Activated T-cell treated with anti-CD3 and anti-CD28 coated beads for 48 hours (primary cell): Measurements from ENCODE around the gene CXCL6.

Experiments used
- DNase-seq: peaks from one replicate; pipeline ENCODE4 v3.0.0-alpha.2; 2020; ENCODE audit warnings: low read depth

CXCL6 gene

DNA sequence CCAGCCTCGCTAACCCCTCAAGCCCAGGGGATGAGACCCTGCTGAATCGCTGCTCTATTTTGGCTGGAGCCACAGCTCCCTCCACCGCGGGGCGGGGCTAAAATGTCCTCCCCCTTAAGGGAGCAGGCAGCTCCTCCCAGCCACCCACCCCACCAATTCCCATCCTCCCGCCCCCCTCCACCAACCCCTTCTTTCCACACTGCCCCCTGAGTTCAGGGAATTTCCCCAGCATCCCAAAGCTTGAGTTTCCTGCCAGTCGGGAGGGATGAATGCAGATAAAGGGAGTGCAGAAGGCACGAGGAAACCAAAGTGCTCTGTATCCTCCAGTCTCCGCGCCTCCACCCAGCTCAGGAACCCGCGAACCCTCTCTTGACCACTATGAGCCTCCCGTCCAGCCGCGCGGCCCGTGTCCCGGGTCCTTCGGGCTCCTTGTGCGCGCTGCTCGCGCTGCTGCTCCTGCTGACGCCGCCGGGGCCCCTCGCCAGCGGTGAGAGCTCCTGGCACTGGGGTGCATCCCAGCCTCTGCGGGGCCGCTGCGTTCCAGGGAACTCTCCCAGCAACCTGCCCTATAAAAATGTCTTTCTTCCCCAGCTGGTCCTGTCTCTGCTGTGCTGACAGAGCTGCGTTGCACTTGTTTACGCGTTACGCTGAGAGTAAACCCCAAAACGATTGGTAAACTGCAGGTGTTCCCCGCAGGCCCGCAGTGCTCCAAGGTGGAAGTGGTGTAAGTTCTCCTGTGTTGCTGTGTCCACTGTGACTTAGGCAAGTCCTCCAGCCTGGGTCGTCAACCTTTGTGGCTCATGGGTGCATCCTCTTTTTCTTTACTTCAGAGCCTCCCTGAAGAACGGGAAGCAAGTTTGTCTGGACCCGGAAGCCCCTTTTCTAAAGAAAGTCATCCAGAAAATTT, at the start of gene CXCL6:
Gene CXCL6 (plus strand): TSS at position 306 of the 907 bp plus-strand sequence. CDS start 73 bp downstream, at position 379.
- no peak for DNase-seq

DNA sequence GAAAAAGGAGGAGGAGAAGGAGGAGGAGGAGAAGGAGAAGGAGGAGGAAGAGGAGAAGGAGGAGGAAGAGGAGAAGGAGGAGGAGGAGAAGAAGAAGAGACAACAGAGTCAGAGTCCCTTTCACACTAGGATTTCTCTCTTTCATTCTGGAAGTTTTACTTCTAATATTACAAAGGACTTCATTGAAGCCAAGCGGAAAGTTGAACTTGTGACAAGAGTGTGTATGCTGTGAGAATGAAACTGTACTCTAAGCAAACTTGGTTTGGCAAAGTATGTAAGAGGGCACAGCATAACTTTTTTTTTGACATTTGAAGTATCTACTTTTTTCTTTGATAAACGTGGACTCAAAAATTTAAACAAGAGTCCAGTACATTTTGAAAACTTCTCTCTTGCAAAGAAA, 48.1 kb upstream of the CXCL6 start:
- DNase-seq: no peak

DNA sequence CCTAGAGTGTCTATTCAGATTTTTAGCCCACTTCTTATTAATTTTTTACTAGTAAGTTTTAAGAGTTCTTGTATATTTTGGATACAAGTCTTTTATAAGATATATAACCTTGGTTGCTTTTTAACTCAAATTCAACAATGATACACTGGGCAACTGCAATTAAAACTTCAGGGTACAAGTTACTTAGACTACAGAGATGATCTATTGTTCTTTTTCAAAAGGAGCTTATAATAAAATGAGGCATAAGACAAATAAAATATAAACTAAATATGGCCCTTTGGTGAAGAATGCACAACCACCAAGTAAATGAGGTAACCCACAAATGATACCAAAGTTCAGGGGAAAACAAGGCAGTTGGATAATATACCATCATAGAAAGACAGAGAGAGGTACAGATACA, 37.6 kb upstream of the CXCL6 start:
- no peak for DNase-seq

DNA sequence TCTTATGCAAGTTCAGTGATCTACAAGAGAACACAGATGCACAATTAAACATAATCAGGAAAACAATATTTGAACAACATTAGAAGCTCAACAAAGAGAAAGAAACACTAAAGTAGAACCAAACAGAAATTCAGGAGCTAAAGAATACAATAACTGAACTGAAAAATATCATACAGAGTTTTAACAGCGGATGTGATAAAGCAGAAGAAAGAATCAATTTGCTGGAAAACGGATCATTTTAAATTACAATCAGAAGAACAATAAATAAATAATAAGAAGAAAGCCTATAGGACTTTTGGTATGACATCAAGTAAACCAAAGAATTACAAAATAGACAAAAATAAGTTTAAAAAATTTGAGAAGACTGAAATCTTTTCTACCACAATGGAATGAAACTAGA, 36.3 kb upstream of the CXCL6 start:
- no peak for DNase-seq

DNA sequence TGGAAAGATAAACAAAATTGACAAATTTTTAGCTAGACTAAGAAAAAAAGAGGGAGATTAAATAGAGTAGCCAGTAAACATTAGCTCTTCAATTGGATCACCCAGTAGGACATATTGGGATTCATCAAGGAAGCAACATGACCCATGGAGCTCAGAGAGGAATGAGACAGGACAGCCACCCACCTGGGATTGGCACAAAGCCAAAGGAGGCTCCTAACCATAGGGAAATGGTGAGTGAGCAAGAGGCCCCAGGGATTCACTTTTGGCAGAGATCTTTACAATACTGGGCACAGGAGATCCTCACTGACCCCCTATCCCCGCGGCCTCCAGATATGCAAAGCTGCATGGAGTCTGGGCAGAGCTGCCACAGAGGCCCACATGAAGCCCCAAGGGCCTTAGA, 34.8 kb upstream of the CXCL6 start:
- no peak for DNase-seq

DNA sequence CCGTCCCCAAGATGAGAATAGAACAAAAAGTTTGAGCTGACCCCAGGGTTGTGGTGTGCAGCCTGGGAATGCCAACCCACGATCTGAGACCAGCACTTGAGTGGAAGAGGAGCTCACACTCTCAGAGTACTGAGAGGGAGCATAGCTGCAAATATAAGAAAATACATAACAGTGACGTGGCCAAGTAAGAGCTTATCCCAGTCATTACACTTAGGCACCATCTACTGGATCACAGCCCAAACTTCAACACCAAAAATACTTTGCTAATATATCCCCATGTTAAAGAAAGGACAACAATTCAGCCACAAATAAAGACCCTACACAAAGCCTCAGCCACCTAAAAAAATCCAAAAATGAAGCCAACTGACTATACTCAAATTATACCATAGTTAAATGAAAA, 33.3 kb upstream of the CXCL6 start:
- no peak for DNase-seq

DNA sequence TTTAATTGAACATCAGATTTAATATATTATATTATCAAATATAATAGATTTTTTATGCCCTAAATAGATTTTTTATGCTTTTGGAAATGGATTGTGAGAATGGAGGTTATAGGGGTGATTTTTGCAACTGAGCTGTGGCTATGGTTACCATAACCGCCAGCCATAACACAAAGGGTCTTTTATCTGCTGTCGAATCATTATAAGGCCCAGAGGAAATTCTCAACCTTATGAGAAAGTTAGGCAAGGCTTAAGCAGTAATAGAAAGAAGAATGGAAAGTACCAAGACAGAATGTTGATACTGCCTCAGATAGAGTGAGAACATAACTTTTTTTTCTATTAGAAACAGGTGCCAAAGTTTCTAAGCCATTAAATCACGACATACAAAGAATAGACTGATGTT, 26.3 kb upstream of the CXCL6 start:
- no peak for DNase-seq

DNA sequence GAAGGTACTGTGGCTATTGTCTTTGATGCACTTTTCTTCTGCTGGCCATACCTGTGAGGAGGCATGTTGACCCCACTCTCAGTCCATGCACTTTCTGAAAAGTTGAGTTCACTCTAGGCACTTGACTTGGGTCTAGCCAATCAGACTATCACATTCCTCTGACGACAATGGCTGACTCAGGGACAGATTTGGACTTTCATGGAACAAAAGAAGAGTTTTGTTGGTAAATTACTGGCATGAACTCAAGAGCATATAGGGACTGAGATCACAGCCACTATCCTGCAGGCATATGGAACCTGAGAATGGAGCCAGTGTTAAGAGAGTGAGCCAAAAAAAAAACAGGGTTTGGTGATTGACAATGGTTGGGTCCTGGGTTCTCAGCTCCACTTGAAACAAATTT, 24.6 kb upstream of the CXCL6 start:
- no peak for DNase-seq

DNA sequence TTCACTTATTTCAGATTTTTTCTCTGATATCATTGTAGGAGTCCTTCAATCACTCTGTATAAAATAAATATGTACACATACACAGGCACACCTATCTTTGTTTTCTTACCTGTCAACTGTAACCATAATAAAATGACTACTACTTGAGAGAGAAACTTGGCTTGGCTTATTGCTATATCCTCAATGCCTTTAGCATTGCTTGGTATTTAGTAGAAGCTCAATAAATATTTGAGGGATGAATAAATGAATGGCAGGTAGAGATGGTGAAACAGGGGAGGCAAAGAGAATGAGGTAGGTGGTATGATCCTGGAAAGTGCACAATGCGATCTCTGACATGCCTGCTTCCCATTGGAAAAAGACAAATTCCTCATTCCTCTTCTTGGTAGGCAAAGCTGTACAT, 21.8 kb upstream of the CXCL6 start:
- DNase-seq: no peak

DNA sequence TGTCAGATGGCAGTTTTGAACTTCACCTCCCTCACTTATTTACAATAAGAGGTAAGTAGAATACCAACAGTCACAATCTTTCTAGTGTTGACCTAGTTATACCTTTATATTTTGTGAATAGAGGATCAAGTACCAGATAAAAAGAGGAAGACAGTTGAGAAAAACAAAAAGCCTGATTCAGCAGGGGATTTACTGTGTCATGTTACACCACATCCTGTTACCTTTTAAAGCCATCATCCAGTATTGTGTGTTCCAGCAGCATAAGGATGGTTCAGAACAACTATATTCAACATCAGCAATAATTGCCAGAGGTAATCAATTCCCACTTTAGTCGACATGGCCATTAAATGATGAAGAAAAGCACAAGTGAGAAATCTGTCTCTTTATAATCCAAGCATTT, 21.3 kb upstream of the CXCL6 start:
- DNase-seq: no peak

DNA sequence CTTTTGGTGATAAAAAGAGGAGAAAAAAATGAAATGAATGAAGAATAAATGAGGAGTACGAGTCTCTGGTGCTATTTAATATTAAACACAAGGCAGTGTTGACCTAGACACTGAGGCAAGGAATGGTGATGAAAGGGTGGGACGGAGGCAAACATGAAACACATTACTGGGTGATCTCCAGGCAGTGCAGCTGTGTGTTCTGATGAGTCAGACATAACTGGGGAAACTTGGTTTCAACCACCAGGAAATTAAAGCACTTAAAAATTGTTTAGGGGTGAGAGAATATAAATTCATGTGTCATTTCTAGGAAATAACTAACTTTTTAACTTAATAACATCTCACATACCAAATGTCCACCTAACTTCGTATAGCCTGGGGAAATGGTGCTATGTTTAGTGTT, 19.7 kb upstream of the CXCL6 start:
- DNase-seq: no peak

DNA sequence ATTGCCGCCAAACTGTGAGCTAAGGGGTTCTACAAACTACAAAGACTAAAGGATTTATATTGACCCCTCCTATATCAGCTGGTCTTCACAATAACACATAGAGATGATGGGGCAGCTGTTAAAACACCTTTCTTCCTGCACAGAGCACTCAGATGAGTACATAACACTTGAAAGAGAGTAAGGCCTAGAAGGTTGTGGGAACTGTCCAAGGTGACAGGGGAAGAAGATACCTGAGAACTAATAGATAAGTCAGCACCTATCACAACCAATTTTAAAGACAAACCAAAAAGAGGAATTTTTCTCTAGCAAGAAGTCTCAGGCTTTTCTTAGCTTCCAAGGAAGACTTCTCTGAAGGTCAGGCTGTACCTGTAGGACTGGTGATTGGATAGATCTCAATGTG, 19.1 kb upstream of the CXCL6 start:
- no peak for DNase-seq

DNA sequence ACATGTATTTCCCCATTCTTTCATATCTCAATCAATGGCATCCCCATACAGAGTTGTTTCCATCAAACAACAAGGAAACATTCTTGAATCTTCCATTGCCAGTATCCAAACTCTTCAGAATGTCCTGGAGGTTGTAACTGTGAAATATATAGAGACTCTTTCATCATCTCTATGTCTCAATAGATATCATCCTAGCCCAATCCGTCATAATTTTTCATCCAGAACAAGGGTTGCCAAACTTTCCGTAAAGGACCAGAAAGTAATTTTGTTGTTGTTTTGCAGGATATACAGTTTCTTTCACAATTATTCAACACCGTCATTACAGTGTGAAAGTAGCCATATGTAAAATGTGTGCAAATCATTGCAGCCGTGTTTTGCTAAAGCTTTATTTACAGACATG, 15.2 kb upstream of the CXCL6 start:
- no peak for DNase-seq

DNA sequence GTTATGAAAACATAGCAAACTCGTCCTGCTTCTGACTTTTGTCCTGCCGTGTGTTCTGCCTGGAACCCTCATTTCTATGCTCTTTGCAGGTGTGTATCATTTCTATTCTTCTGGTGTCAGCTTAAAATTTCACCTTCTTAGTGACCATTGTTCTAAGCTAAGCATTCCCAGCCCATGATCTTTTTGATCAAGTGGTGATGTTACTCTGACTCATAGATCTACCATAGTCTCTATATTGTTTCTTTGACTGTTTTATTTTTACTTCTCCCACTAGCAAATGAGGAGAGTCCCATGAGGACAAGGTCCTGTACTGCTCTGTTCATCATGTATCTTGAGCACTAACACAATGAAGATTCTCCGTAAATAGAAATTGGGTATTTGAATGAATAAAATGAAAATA, 14.1 kb upstream of the CXCL6 start:
- no peak for DNase-seq

DNA sequence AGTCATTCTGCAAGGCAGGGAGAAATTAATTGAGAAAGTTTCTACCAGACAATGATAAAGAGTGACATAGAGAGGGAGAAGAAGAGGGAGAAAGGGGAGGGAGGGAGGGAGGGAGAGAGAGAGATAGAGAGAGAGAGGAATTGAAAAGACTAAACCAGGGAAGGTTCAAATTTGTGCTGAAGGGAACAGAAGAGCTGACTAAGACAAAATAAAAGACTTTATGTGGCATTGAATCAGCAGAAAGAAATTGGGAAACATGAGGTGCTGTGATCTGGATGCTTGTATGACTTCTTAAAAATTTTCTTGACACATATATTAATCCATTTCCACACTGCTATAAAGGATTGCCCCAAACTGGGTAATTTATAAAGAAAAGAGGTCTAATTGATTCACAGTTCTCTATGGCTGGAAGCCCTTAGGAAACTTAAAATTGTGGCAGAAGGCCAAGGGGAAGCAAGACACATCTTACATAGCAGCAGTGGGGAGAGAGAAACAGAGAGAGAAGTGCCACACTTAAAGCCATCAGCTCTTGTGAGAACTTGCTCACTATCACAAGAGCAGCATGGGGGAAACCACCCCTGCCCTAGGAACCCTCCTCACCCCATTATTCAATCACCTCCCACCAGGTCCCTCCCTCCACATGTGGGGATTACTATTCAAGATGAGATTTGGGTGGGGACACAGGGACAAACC, 13.5 kb upstream of the CXCL6 start:
- no peak for DNase-seq

DNA sequence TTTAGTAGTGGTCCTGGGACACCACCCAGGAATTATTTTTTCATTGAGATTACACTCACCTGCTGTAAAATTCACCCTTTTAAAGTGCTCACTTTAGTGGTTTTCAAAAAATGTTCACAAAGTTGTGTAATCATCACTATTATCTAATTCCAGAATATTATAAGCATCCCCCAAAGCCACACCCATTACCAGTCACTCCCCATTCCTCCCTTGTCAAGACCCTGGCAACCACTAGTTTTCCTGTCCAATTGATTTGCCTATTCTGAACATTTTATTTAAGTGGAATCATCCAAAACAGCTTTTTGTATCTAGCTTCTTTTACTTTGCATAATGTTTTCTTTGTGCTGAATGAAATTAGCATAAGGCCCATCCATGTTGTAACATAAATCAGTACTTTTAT, 12.7 kb upstream of the CXCL6 start:
- DNase-seq: no peak

DNA sequence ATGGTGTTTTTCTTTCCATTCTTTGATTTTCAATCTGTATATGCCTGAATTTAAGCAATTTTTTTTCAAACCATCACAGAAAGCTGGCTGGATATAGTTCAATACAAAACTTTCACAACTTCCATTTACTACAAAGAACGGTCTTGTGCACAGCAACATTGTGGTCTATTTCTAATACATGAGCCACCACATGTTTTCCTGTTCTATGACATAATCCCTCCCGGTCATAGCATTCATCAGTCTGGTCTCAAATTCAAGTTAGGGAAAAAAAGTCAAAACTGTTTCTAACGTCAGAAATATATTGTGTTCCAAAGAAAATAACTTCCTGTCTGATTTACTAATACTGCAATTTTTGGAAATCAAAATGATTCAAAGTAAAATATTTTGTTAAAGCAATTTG, 7.5 kb upstream of the CXCL6 start:
- no peak for DNase-seq

DNA sequence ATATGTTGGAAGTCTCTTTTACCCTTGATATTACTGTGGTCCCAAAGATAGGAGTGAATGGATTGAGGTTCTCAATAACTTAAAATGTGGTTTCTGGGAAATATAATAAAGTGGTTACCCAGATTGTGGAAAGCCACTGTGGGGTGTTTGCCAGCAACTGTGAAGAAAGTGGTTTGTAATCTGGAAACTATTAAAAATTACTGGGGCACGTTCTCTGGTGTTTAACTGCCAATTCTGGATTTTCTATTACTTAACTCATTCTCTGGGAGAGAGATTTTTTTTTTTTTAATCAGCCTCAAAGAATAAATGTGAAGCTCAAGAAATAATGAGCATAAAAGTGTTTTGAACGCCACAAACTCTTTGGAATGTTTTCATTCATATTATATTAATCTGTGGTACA, 4.9 kb upstream of the CXCL6 start:
- no peak for DNase-seq

DNA sequence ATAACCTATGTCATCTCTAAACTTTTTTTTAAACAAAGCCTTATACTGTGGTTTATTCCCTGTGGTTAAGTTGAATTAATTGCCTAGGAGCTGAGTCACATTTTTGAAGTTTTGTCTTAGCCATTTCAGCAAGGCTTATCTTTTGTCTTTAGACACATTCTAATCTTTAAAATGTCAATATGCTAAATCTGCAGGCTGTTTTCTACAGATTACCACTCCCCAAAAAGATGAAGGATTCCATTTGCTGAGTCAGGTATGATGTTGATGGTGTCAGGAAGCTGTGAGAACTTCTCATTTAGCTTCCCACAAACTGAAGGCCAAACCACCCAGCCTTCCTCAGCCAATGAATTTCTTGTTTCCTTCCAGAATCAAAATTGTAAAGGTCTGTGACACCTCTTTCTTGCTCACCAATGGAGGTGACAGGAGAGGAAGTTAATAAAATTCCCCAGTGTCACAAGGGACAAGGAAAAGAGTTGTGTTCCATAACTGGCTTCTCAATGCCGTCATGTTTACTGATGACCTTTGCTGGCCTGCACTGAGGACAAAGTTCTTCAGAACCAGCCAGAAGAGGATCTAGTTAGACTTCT, 3.7 kb upstream of the CXCL6 start:
- DNase-seq: no peak

DNA sequence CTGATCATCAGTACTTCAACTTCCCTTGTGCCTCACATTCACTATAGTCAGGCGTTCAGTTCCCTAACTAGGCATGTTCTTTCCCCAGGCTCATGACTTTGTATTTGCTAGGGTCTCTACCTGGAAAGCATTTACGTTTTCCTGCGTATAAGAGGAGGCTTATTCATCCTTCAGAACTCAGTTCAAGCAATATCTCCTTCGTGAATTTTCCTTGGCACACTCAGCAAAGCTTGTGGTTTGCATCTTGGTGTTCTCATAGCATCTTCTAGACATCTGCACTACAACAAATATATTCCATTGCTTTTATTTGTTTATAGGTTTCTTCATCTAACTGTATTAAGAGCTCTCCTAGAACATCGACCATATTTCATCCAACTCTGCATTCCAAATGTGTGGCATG, 2.6 kb downstream of the CXCL6 start:
- no peak for DNase-seq

DNA sequence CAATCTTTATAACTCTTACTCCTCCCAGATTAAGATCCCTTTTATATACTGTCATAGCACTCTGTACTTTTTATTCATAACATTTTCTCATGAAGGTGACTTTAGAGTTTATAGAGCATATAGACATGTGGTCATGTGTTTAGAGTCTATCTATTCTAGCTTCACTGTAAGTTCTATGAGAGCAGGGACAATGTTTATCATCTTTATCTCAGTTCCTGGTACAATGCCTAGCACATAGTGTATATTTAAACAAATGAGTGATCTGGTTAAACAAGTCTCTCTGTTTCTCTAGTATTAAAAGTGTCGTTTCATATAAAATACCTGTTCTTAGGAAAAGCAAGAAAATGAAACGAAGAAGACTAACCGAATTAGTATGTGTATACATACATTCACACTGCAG, 3.2 kb downstream of the CXCL6 start:
- DNase-seq: no peak

DNA sequence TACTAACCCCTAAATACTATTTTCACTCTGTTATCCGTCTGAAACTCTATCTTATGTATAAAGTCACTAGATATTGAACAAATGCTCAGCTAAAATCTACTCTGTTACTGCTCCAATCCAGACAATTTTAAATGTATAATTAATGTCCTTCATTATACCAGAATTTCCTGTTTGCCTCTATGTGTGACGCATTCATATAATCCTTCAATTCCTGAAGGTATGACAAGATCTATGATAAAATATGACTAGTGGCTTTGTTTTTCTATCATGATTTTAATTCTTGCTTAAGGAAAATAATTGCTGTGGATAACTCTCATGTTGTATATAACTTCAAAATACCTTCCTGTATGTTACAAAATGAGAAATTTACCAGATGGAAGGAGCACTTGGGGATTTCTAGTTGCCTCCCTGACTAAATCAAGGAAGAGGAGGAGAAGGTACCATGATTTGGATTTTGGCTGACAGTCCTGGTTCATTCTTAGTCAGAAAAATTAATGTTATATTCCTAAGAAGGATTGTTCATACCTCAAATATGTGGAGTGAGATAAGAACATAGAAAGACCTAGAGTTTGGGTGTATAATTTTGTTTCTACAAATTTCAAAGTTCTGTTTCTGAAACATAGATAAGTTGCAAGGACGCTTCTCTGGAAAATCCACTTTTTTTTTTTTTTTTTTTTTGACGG, 4.9 kb downstream of the CXCL6 start:
- DNase-seq: no peak

DNA sequence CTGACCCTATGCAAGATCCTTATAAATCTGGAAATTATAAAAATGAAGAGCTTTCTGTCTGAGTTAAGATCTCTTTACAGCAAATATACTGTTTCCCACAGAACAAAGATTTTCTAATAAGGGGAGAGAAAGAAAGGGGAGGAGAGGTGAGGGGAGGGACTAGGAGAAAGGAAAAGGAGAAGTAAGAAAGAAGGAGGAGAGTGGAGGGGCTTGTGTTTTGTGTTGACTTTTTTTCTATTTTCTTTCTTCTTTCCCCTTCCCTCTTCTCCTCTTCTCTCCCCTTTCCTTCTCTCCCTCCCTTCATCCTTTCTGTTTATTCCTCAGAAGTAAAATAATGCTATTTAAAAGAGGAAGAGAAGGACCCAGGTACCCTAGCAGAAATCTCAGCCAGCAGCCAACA, 6.2 kb downstream of the CXCL6 start:
- no peak for DNase-seq
